BLaER1 (cell line): ENCODE measurements around the gene STAT5B.
"Not testable (repeated sequence)": the region's sequence is repeated elsewhere in the genome, so short reads cannot be mapped to it uniquely, and the experiment has no call there.

ENCODE experiments used
- H3K27ac ChIP-seq: shearing (Covaris generic); formaldehyde crosslinking; 2 replicates; pipeline ENCODE4 v1.8.1; 2022
- H3K27me3 ChIP-seq: shearing (Covaris generic); formaldehyde crosslinking; 2 replicates; pipeline ENCODE4 v1.8.1; 2022
- H3K36me3 ChIP-seq: shearing (Covaris generic); formaldehyde crosslinking; 2 replicates; pipeline ENCODE4 v1.8.1; 2022
- H3K4me1 ChIP-seq: shearing (Covaris generic); formaldehyde crosslinking; 2 replicates; pipeline ENCODE4 v1.8.1; 2022
- H3K4me2 ChIP-seq: shearing (Covaris generic); formaldehyde crosslinking; 2 replicates; pipeline ENCODE4 v1.8.1; 2022
- H3K4me3 ChIP-seq: shearing (Covaris generic); formaldehyde crosslinking; 2 replicates; pipeline ENCODE4 v1.8.1; 2022
- H3K9ac ChIP-seq: shearing (Covaris generic); formaldehyde crosslinking; 2 replicates; pipeline ENCODE4 v1.8.1; 2022
- H3K9me3 ChIP-seq: shearing (Covaris generic); formaldehyde crosslinking; 2 replicates; pipeline ENCODE4 v1.8.1; 2022
- H4K20me1 ChIP-seq: shearing (Covaris generic); formaldehyde crosslinking; 2 replicates; pipeline ENCODE4 v1.8.1; 2022
- Cebpa-rat ChIP-seq: shearing (Covaris generic); IDR thresholded peaks from 2 replicates; pipeline ENCODE4 v1.8.1; 2022

STAT5B gene

GRCh38 chr17:42252597-42253550 is 23.3 kb downstream of the STAT5B start:
- no peaks in the 10 kb centered on the region for H3K27me3 ChIP-seq
- H4K20me1 ChIP-seq = peaks cover 46% of the 10 kb centered on the region
- H3K27ac ChIP-seq = no peak overlapping the region
- no peak overlapping the region for H3K4me2 ChIP-seq
- no peak overlapping the region for H3K9ac ChIP-seq
- no peak overlapping the region for H3K4me3 ChIP-seq
- no peaks in the 10 kb centered on the region for H3K36me3 ChIP-seq
- H3K4me1 ChIP-seq = peaks cover 22% of the 10 kb centered on the region
- no peaks in the 10 kb centered on the region for H3K9me3 ChIP-seq
- TF ChIP-seq Cebpa-rat = no peak

GRCh38 chr17:42251115-42251514 is 25.1 kb downstream of the STAT5B start:
- H3K9me3 ChIP-seq = no peaks in the 10 kb centered on the region
- H3K9ac ChIP-seq = no peak overlapping the region
- peaks cover 28% of the 10 kb centered on the region for H4K20me1 ChIP-seq
- H3K36me3 ChIP-seq = peaks cover 5% of the 10 kb centered on the region; the same call in 1 of the 2 replicates
- H3K4me1 ChIP-seq = peaks cover 34% of the 10 kb centered on the region
- no peak overlapping the region for H3K27ac ChIP-seq
- TF ChIP-seq Cebpa-rat = no peak
- no peak overlapping the region for H3K4me3 ChIP-seq
- H3K4me2 ChIP-seq = no peak overlapping the region
- H3K27me3 ChIP-seq = no peaks in the 10 kb centered on the region

- Histone ChIP-seq H4K20me1 (peaks cover 18% of the 10 kb centered on the region; the same call in 1 of the 2 replicates), H3K4me1 (peaks cover 34% of the 10 kb centered on the region), H3K27me3 (no peaks in the 10 kb centered on the region), H3K36me3 (peaks cover 5% of the 10 kb centered on the region; the same call in 1 of the 2 replicates), H3K4me2 (peak overlapping the region; percentile 93), H3K9me3 (no peaks in the 10 kb centered on the region), H3K27ac (peak overlapping the region; percentile 88), H3K9ac (no peak overlapping the region), H3K4me3 (no peak overlapping the region)
- TF ChIP-seq Cebpa-rat = no peak
These were observed 26.3 kb downstream of the STAT5B start for GRCh38 chr17:42249681-42250446.

- Histone ChIP-seq H3K36me3 (peaks cover 5% of the 10 kb centered on the region; the same call in 1 of the 2 replicates), H3K9ac (peak overlapping the region; percentile 72), H3K4me3 (peak overlapping the region; percentile 52), H4K20me1 (peaks cover 15% of the 10 kb centered on the region; the same call in 1 of the 2 replicates), H3K9me3 (no peaks in the 10 kb centered on the region), H3K4me1 (peaks cover 34% of the 10 kb centered on the region), H3K4me2 (peak overlapping the region; percentile 93), H3K27ac (peak overlapping the region; percentile 88), H3K27me3 (no peaks in the 10 kb centered on the region)
- TF ChIP-seq Cebpa-rat = peak; percentile 58; the same call in 1 of the 2 replicates
These were observed 27.6 kb downstream of the STAT5B start for GRCh38 chr17:42248351-42249179.

GRCh38 chr17:42247734-42248133 is 28.5 kb downstream of the STAT5B start:
- Histone ChIP-seq H3K27me3 (no peaks in the 10 kb centered on the region), H3K36me3 (peaks cover 5% of the 10 kb centered on the region; the same call in 1 of the 2 replicates), H4K20me1 (peaks cover 15% of the 10 kb centered on the region; the same call in 1 of the 2 replicates), H3K4me2 (peak overlapping the region; percentile 93), H3K4me3 (no peak overlapping the region; the same call in 1 of the 2 replicates), H3K9me3 (no peaks in the 10 kb centered on the region), H3K27ac (peak overlapping the region; percentile 88), H3K4me1 (peaks cover 34% of the 10 kb centered on the region), H3K9ac (peak overlapping the region; percentile 72; the same call in 1 of the 2 replicates)
- no peak for TF ChIP-seq Cebpa-rat

- Histone ChIP-seq H3K36me3 (peaks cover 5% of the 10 kb centered on the region; the same call in 1 of the 2 replicates), H3K9ac (no peak overlapping the region), H3K27me3 (no peaks in the 10 kb centered on the region), H3K9me3 (no peaks in the 10 kb centered on the region), H3K4me2 (no peak overlapping the region), H3K4me1 (peaks cover 34% of the 10 kb centered on the region), H3K4me3 (no peak overlapping the region), H3K27ac (no peak overlapping the region), H4K20me1 (peaks cover 27% of the 10 kb centered on the region)
- no peak for TF ChIP-seq Cebpa-rat
These were observed 29.7 kb downstream of the STAT5B start for GRCh38 chr17:42246515-42246914.

- peaks cover 37% of the 10 kb centered on the region for H4K20me1 ChIP-seq
- H3K4me2 ChIP-seq, H3K9ac ChIP-seq, H3K9me3 ChIP-seq, H3K36me3 ChIP-seq, H3K27me3 ChIP-seq, H3K4me3 ChIP-seq, H3K27ac ChIP-seq: not testable (repeated sequence)
- H3K4me1 ChIP-seq = peaks cover 32% of the 10 kb centered on the region
These were observed 31.0 kb downstream of the STAT5B start for GRCh38 chr17:42245183-42245582.

- not testable (repeated sequence) for H3K9me3 ChIP-seq, H3K4me3 ChIP-seq, H3K27me3 ChIP-seq, H3K27ac ChIP-seq, H3K4me2 ChIP-seq, H3K9ac ChIP-seq, H3K36me3 ChIP-seq
- peaks cover 44% of the 10 kb centered on the region for H4K20me1 ChIP-seq
- H3K4me1 ChIP-seq = peaks cover 23% of the 10 kb centered on the region
These were observed 32.1 kb downstream of the STAT5B start for GRCh38 chr17:42244116-42244515.

- Histone ChIP-seq H3K9ac (no peak overlapping the region), H4K20me1 (peaks cover 49% of the 10 kb centered on the region), H3K4me1 (peaks cover 23% of the 10 kb centered on the region), H3K27ac (no peak overlapping the region), H3K36me3 (peaks cover 5% of the 10 kb centered on the region; the same call in 1 of the 2 replicates), H3K9me3 (no peaks in the 10 kb centered on the region), H3K27me3 (no peaks in the 10 kb centered on the region), H3K4me2 (no peak overlapping the region), H3K4me3 (no peak overlapping the region)
- TF ChIP-seq Cebpa-rat = no peak
These were observed 32.7 kb downstream of the STAT5B start for GRCh38 chr17:42243493-42243982.
